ENCODE results near the gene LPIN1.

The LPIN1 gene

GRCh38 chr2:11746376-11746806 lies at the start of gene LPIN1:
Gene LPIN1, plus strand, starts transcription at chr2:11746632. Its CDS starts 18,910 bp downstream, at chr2:11765542.
- DNase-seq = peak; percentile 89

GRCh38 chr2:11696736-11697102 lies 49.7 kb upstream of the LPIN1 start:
- DNase-seq = no peak

GRCh38 chr2:11697103-11697871 lies 49.1 kb upstream of the LPIN1 start:
- no peak for DNase-seq

- DNase-seq = no peak
Observed at GRCh38 chr2:11698009-11698922, 48.2 kb upstream of the LPIN1 start.

- no peak for DNase-seq
Observed at GRCh38 chr2:11699686-11700670, 46.5 kb upstream of the LPIN1 start.

- no peak for DNase-seq
Observed at GRCh38 chr2:11701206-11701605, 45.2 kb upstream of the LPIN1 start.

GRCh38 chr2:11701751-11702301 lies 44.6 kb upstream of the LPIN1 start:
- DNase-seq = no peak

- no peak for DNase-seq
Observed at GRCh38 chr2:11702946-11703345, 43.5 kb upstream of the LPIN1 start.

- no peak for DNase-seq
Observed at GRCh38 chr2:11703700-11704099, 42.7 kb upstream of the LPIN1 start.

- no peak for DNase-seq
Observed at GRCh38 chr2:11705063-11705462, 41.4 kb upstream of the LPIN1 start.

- no peak for DNase-seq
Observed at GRCh38 chr2:11705711-11706110, 40.7 kb upstream of the LPIN1 start.

- no peak for DNase-seq
Observed at GRCh38 chr2:11708106-11708505, 38.3 kb upstream of the LPIN1 start.

- no peak for DNase-seq
Observed at GRCh38 chr2:11709293-11709692, 37.1 kb upstream of the LPIN1 start.

GRCh38 chr2:11710210-11710609 lies 36.2 kb upstream of the LPIN1 start:
- no peak for DNase-seq

GRCh38 chr2:11710632-11711353 lies 35.6 kb upstream of the LPIN1 start:
- DNase-seq = no peak

- DNase-seq = no peak
Observed at GRCh38 chr2:11711354-11711716, 35.1 kb upstream of the LPIN1 start.

GRCh38 chr2:11711751-11712150 lies 34.7 kb upstream of the LPIN1 start:
- DNase-seq = no peak

GRCh38 chr2:11712866-11713265 lies 33.6 kb upstream of the LPIN1 start:
- no peak for DNase-seq

GRCh38 chr2:11713815-11714214 lies 32.6 kb upstream of the LPIN1 start:
- DNase-seq = no peak

GRCh38 chr2:11715987-11716652 lies 30.3 kb upstream of the LPIN1 start:
- no peak for DNase-seq

GRCh38 chr2:11716689-11717321 lies 29.6 kb upstream of the LPIN1 start:
- DNase-seq = no peak
